Measurements from ENCODE around the gene P3R3URF.

GRCh38 chr1:46199233-46199749, 23.0 kb upstream of the P3R3URF start:
- TF ChIP-seq POLR2A (IDR thresholded peaks at IDR 0.05) (no peak), CTCF (IDR thresholded peaks at IDR 0.05) (no peak)

All from Peyer's patch (tissue), 4 donors.